Astrocyte (in vitro differentiated cells and primary cell): ENCODE data around the gene STX17. TPM values are rescaled to one million over a fixed set of nuclear protein-coding genes. Genes with fewer than 3 reads are reported as not detected.

Experiments
- DNase-seq: peaks from one replicate; pipeline ENCODE4 v3.0.0-alpha.2; 2010; ENCODE audit warnings: low read depth
- FAIRE-seq: peaks from 2 replicates; lab custom pipeline; 2011; peaks lifted over from hg19 to GRCh38; lab: Jason Lieb, UNC
- H2AFZ ChIP-seq: 2 replicates; pipeline ENCODE4 v1.6.0; 2012; ENCODE audit warnings: low read depth, low read length, inconsistent platforms
- H3K27ac ChIP-seq: 2 replicates; pipeline ENCODE4 v1.5.1; 2011; ENCODE audit warnings: low read depth, low read length, inconsistent platforms
- H3K27me3 ChIP-seq: 2 replicates; pipeline ENCODE4 v1.6.0; 2011; ENCODE audit warnings: low read length, inconsistent platforms; ENCODE audit not compliant: insufficient read depth
- H3K36me3 ChIP-seq: 2 replicates; pipeline ENCODE4 v1.5.1; 2011; ENCODE audit warnings: low read length, inconsistent platforms; ENCODE audit not compliant: insufficient read depth
- H3K4me1 ChIP-seq: 2 replicates; pipeline ENCODE4 v1.5.1; 2011; ENCODE audit warnings: low read length, inconsistent platforms; ENCODE audit not compliant: insufficient read depth
- H3K4me2 ChIP-seq: 2 replicates; pipeline ENCODE4 v1.6.0; 2012; ENCODE audit warnings: low read length, inconsistent platforms
- H3K4me3 ChIP-seq: 2 replicates; pipeline ENCODE4 v1.5.1; 2011; ENCODE audit warnings: low read depth, mild to moderate bottlenecking, low read length, inconsistent platforms; ENCODE audit not compliant: insufficient read depth
- H3K79me2 ChIP-seq: 2 replicates; pipeline ENCODE4 v1.6.0; 2012; ENCODE audit warnings: mild to moderate bottlenecking, low read length, inconsistent platforms; ENCODE audit not compliant: insufficient read depth
- H3K9ac ChIP-seq: 2 replicates; pipeline ENCODE4 v1.6.0; 2012; ENCODE audit warnings: mild to moderate bottlenecking, low read length, inconsistent platforms
- H3K9me3 ChIP-seq: 2 replicates; pipeline ENCODE4 v1.5.1; 2012; ENCODE audit warnings: low read depth, mild to moderate bottlenecking, low read length, inconsistent platforms; ENCODE audit not compliant: insufficient read depth
- H4K20me1 ChIP-seq: 2 replicates; pipeline ENCODE4 v1.6.0; 2012; ENCODE audit warnings: low read length, inconsistent platforms; ENCODE audit not compliant: insufficient read depth
- H3K27ac Mint-ChIP-seq: one replicate; pipeline ENCODE4 v1.8.0; 2021; ENCODE audit warnings: mild to moderate bottlenecking, mixed read lengths; ENCODE audit not compliant: unreplicated experiment
- H3K27me3 Mint-ChIP-seq: one replicate; pipeline ENCODE4 v1.8.0; 2021; ENCODE audit warnings: low read depth, mixed read lengths; ENCODE audit not compliant: unreplicated experiment
- H3K36me3 Mint-ChIP-seq: one replicate; pipeline ENCODE4 v1.8.0; 2021; ENCODE audit warnings: low read depth, mixed read lengths; ENCODE audit not compliant: unreplicated experiment
- H3K4me1 Mint-ChIP-seq: one replicate; pipeline ENCODE4 v1.8.0; 2021; ENCODE audit warnings: low read depth, mixed read lengths; ENCODE audit not compliant: unreplicated experiment
- H3K4me3 Mint-ChIP-seq: one replicate; pipeline ENCODE4 v1.8.0; 2021; ENCODE audit warnings: mild to moderate bottlenecking, moderate library complexity, mixed read lengths; ENCODE audit not compliant: unreplicated experiment
- H3K9me3 Mint-ChIP-seq: one replicate; pipeline ENCODE4 v1.8.0; 2021; ENCODE audit warnings: mild to moderate bottlenecking, mixed read lengths; ENCODE audit not compliant: unreplicated experiment
- EZH2 ChIP-seq: IDR thresholded peaks from 2 replicates; pipeline ENCODE4 v1.6.1; 2012; ENCODE audit warnings: mild to moderate bottlenecking, low read length, inconsistent platforms; ENCODE audit not compliant: insufficient read depth
- total RNA-seq: library from RNA; stranded (reverse); gene quantifications from 2 replicates; pipeline ENCODE4 v1.2.1, GENCODE V29; 2021
- TF ChIP-seq, protein P1 (sequence below): IDR thresholded peaks from 2 replicates; pipeline ENCODE4 v1.5.1; 2011; ENCODE audit warnings: low read depth, mild to moderate bottlenecking, inconsistent platforms, low read length, moderate library complexity; ENCODE audit not compliant: insufficient read depth

Gene STX17
- total RNA-seq, 1 donor from 2014 or later: 28.3 TPM

DNA sequence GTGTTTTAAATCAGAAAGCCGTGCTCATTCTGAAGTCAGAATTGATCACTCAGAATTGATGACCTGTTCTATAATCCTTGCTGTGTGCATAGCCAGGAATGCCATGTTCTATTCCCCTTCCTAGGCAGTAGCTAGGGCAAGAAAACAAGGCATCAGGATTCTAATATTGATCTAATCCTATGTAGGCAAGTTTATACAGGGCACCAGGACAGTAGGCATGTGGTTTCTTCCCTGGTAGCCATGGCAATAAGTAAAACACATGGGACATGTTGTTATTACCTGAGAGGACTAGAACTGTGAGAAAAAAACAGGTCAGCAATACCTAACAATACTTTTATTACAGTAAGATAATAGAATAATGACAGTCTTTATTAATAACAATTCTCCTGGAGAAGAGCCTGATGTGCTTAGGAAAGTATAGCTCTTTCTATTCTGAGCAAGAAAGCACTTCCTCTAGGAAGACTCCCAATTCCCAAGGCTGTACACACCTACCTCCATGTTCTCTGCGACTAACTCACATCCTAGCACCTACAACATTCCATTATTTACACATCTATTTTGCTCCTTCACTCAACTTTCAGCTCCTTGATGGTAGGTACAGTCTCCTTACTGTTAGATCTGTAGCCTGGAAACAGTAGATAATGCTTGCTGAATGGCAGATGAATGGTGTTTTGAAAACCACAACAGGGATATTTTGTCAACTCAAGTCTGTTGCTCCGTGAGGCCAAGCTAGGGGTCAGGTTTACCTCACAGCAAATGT lies 70.8 kb downstream of the STX17 start:
- Histone ChIP-seq H3K27me3 (no peaks in the 10 kb centered on the region), H3K4me3 (no peak overlapping the region), H3K4me1 (no peaks in the 10 kb centered on the region), H3K36me3 (no peaks in the 10 kb centered on the region), H3K79me2 (no peaks in the 10 kb centered on the region), H2AFZ (no peak overlapping the region), H3K9me3 (no peaks in the 10 kb centered on the region), H3K27ac (no peak overlapping the region), H4K20me1 (no peaks in the 10 kb centered on the region), H3K9ac (no peak overlapping the region), H3K4me2 (no peak overlapping the region)
- peaks cover 8% of the 10 kb centered on the region for H3K36me3 Mint-ChIP-seq
- no peak overlapping the region for H3K27ac Mint-ChIP-seq
- TF ChIP-seq, protein P1, sequence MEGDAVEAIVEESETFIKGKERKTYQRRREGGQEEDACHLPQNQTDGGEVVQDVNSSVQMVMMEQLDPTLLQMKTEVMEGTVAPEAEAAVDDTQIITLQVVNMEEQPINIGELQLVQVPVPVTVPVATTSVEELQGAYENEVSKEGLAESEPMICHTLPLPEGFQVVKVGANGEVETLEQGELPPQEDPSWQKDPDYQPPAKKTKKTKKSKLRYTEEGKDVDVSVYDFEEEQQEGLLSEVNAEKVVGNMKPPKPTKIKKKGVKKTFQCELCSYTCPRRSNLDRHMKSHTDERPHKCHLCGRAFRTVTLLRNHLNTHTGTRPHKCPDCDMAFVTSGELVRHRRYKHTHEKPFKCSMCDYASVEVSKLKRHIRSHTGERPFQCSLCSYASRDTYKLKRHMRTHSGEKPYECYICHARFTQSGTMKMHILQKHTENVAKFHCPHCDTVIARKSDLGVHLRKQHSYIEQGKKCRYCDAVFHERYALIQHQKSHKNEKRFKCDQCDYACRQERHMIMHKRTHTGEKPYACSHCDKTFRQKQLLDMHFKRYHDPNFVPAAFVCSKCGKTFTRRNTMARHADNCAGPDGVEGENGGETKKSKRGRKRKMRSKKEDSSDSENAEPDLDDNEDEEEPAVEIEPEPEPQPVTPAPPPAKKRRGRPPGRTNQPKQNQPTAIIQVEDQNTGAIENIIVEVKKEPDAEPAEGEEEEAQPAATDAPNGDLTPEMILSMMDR: no peak
- no peak overlapping the region for H3K4me3 Mint-ChIP-seq
- DNase-seq: no peak
- FAIRE-seq: no peak
- peaks cover 20% of the 10 kb centered on the region for H3K4me1 Mint-ChIP-seq
- H3K9me3 Mint-ChIP-seq: no peaks in the 10 kb centered on the region
- H3K27me3 Mint-ChIP-seq: no peaks in the 10 kb centered on the region

DNA sequence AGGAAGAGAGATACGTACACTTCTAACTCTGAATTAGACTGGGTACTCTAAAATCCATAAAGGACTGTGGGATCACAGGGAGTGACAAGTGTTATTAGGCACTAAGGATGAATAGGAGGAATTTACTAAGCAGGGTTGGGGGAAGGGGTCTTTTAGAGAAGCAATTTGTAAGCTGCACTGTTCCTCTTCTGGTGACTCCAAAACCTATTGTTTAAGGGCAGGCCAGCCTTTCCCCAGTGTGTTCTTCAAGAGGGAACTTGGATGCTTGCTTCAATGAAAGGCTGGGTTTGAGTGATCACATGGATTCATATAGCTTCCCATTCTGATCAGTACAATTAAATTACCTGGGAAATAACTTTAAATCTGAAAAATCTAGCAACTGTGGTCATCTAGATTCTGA lies 71.8 kb downstream of the STX17 start:
- Mint-ChIP-seq H3K27ac (no peak overlapping the region), H3K36me3 (peaks cover 8% of the 10 kb centered on the region), H3K4me1 (peaks cover 20% of the 10 kb centered on the region), H3K4me3 (no peak overlapping the region), H3K9me3 (no peaks in the 10 kb centered on the region), H3K27me3 (no peaks in the 10 kb centered on the region)
- H3K4me1 ChIP-seq: no peaks in the 10 kb centered on the region
- H3K4me2 ChIP-seq: no peak overlapping the region
- H4K20me1 ChIP-seq: no peaks in the 10 kb centered on the region
- no peaks in the 10 kb centered on the region for H3K27me3 ChIP-seq
- H3K9me3 ChIP-seq: no peaks in the 10 kb centered on the region
- no peak for DNase-seq
- no peak for FAIRE-seq
- H2AFZ ChIP-seq: no peak overlapping the region
- H3K79me2 ChIP-seq: no peaks in the 10 kb centered on the region
- no peak for TF ChIP-seq EZH2
- H3K4me3 ChIP-seq: no peak overlapping the region
- H3K9ac ChIP-seq: no peak overlapping the region
- H3K36me3 ChIP-seq: no peaks in the 10 kb centered on the region
- H3K27ac ChIP-seq: no peak overlapping the region

DNA sequence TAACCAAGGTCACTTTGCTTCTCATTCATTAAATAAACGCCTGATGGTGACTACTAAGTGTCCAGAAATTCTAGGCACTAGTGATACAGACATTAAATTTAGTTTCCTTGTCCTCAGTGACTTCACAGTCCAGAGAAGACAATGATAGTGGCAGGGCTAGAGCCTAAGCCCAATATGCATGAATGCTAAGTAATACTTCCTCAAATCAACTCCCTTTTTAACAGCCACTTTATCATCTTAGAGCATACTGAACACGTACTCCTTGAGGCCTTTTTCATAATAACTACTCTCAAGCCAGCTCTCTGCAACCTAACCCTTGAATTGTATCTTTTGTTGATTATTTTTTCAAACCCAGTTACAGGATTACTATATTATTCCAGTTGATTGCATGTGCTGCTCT lies 74.1 kb downstream of the STX17 start:
- DNase-seq (no peak), FAIRE-seq (no peak)
- Histone ChIP-seq H4K20me1 (no peaks in the 10 kb centered on the region), H3K4me3 (no peak overlapping the region), H3K4me1 (no peaks in the 10 kb centered on the region), H3K9me3 (no peaks in the 10 kb centered on the region), H3K9ac (no peak overlapping the region), H3K36me3 (no peaks in the 10 kb centered on the region), H3K27me3 (no peaks in the 10 kb centered on the region), H3K27ac (no peak overlapping the region), H2AFZ (no peak overlapping the region), H3K4me2 (no peak overlapping the region), H3K79me2 (no peaks in the 10 kb centered on the region)
- Mint-ChIP-seq H3K4me1 (peaks cover 11% of the 10 kb centered on the region), H3K27me3 (no peaks in the 10 kb centered on the region), H3K4me3 (no peak overlapping the region), H3K9me3 (no peaks in the 10 kb centered on the region), H3K27ac (no peak overlapping the region), H3K36me3 (peaks cover 2% of the 10 kb centered on the region)
- TF ChIP-seq, protein P1: no peak
- no peak for TF ChIP-seq EZH2
